Thoracic aorta (tissue), 2 donors: Measurements from ENCODE around the gene CARD16. TPM values are rescaled to one million over a fixed set of nuclear protein-coding genes. Genes with fewer than 3 reads are reported as not detected.

Experiments used
- ATAC-seq: fragments of 150-250 bp; one replicate; pipeline ENCODE4 v1.8.0; 2017; ENCODE audit warnings: low read depth; ENCODE audit not compliant: insufficient number of reproducible peaks, low FRiP score
- DNase-seq: peaks from one replicate; pipeline ENCODE4 v3.0.0-alpha.2; 2020; ENCODE audit warnings: low spot score
- H3K27ac ChIP-seq, 2 donors: fragments of 200-600 bp; sonication (generic); 1 replicate in 1 of 2; 2 replicates in 1 of 2; pipeline ENCODE4 v1.5.1; 2016; ENCODE audit warnings: mild to moderate bottlenecking in 2 of 2, moderate library complexity in 2 of 2
- H3K27me3 ChIP-seq: fragments of 200-600 bp; sonication (generic); replicated peaks from 2 replicates; pipeline ENCODE4 v1.6.0; 2016; ENCODE audit warnings: mild to moderate bottlenecking; ENCODE audit not compliant: insufficient read depth
- H3K36me3 ChIP-seq: fragments of 200-600 bp; sonication (generic); one replicate; pipeline ENCODE4 v1.5.1; 2016
- H3K4me1 ChIP-seq, 2 donors: fragments of 200-600 bp; sonication (generic); 1 replicate in 1 of 2; 2 replicates in 1 of 2; pipeline versions ENCODE4 v1.5.1 to v1.6.0; 2016; ENCODE audit warnings: low read depth in 2 of 2, mild to moderate bottlenecking in 1 of 2; ENCODE audit not compliant: control insufficient read depth in 1 of 2
- H3K4me3 ChIP-seq: fragments of 200-600 bp; sonication (generic); 2 replicates; pipeline ENCODE4 v1.5.1; 2016; ENCODE audit warnings: mild to moderate bottlenecking
- H3K9me3 ChIP-seq: fragments of 200-600 bp; sonication (generic); 2 replicates; pipeline ENCODE4 v1.5.1; 2016
- total RNA-seq, 2 donors: library from RNA; depleted of rRNA; stranded (reverse); fragments of >200 nt; gene quantifications; one replicate each; pipeline versions ENCODE4 v1.1.0 to v1.2.3, GENCODE V29; 2016
- TF ChIP-seq, protein P1 (sequence below): fragments of 200-600 bp; sonication (generic); IDR thresholded peaks from one replicate; pipeline ENCODE4 v1.5.1; 2019; ENCODE audit warnings: antibody characterized with exemption

The CARD16 gene
- total RNA-seq, 2 donors from 2014 or later: 0.81 to 13.5 TPM

DNA sequence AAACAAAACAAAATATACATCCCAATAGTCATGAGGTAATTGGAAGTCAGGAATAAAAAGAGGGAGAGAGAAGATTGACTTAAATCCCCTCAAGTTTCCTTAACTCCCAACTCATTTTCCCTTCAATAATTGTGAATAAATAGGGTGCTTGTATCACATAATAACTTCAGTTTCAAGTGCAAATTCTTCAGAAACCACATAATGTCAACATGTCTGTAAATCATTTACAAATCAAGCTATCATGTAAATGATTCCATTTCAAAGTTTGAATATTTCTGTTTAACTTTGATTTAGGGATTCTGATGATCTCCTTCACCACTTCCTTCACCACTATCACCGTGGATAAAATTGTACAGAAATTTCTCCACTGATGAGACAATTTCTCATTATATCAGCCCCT, 45.4 kb downstream of the CARD16 start:
- no peaks in the 10 kb centered on the region for H3K9me3 ChIP-seq
- no peak overlapping the region for H3K27ac ChIP-seq
- H3K36me3 ChIP-seq: no peaks in the 10 kb centered on the region
- H3K4me1 ChIP-seq: no peaks in the 10 kb centered on the region
- H3K27me3 ChIP-seq: no peaks in the 10 kb centered on the region
- ATAC-seq (no peak), DNase-seq (no peak)
- no peak overlapping the region for H3K4me3 ChIP-seq
- TF ChIP-seq, protein P1, sequence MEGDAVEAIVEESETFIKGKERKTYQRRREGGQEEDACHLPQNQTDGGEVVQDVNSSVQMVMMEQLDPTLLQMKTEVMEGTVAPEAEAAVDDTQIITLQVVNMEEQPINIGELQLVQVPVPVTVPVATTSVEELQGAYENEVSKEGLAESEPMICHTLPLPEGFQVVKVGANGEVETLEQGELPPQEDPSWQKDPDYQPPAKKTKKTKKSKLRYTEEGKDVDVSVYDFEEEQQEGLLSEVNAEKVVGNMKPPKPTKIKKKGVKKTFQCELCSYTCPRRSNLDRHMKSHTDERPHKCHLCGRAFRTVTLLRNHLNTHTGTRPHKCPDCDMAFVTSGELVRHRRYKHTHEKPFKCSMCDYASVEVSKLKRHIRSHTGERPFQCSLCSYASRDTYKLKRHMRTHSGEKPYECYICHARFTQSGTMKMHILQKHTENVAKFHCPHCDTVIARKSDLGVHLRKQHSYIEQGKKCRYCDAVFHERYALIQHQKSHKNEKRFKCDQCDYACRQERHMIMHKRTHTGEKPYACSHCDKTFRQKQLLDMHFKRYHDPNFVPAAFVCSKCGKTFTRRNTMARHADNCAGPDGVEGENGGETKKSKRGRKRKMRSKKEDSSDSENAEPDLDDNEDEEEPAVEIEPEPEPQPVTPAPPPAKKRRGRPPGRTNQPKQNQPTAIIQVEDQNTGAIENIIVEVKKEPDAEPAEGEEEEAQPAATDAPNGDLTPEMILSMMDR: no peak

DNA sequence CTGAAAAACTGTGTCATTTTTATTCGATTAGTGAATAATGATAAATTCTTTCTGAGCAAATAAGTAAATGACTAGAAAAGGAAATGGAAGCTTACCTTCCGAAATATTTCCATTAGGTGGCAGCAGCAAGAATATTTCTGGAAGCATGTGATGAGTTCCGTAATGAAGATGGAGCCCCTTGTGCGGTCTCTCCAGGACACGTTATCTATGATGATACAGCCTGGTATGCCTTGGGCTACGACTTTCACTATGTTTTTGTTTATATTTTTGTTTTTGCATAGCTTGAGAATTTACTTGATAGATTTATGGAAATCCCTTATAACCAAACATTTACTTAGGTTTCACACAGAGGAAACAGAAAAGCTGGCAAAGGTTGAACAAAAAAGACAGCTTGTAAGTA, 47.8 kb downstream of the CARD16 start:
- Histone ChIP-seq H3K4me3 (no peak overlapping the region), H3K4me1 (no peaks in the 10 kb centered on the region), H3K27ac (no peak overlapping the region), H3K9me3 (no peaks in the 10 kb centered on the region), H3K27me3 (no peaks in the 10 kb centered on the region), H3K36me3 (no peaks in the 10 kb centered on the region)
- TF ChIP-seq, protein P1: no peak
- no peak for ATAC-seq
- no peak for DNase-seq

DNA sequence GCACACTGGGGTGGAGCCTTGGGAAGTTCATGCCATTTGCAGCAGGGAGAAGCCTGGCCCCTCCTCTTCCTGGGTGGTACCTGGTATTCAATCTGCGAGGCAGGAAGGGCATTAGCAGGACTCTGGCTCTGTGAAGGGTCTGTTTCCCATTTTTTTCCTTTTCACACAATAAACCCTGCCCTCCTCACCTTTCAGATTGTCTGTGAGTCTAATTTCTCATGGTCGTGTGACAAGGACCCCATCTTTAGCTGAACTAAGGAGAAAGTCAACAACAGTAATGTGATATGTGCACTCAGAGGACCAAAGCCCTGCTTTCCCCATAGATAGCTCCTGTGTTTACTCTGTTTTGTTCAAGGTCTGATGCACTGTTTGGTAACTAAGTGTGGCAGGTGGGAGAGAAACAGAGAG, 50.1 kb downstream of the CARD16 start:
- no peak for DNase-seq
- Histone ChIP-seq H3K4me1 (no peaks in the 10 kb centered on the region), H3K27ac (no peak overlapping the region), H3K4me3 (no peak overlapping the region), H3K36me3 (no peaks in the 10 kb centered on the region), H3K9me3 (no peaks in the 10 kb centered on the region), H3K27me3 (no peaks in the 10 kb centered on the region)
- ATAC-seq: no peak
- TF ChIP-seq, protein P1: no peak

DNA sequence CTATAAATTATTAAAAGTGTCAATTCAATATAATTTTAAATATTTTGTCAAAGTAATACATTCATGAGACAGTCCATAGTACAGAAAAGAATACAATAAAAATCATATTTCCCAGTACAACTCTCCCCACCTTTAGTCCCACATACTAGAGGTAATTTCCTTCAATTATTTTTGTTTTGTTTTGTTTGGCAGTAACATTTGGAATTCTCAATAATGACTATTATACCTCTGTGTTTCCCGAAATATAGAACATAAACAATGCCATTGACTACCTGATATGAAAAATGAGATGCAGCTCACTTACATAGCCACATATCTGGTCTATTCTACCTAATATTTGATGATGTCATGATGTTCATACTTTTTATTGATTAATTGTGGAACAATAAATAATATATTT, 52.4 kb downstream of the CARD16 start:
- Histone ChIP-seq H3K4me3 (no peak overlapping the region), H3K36me3 (no peaks in the 10 kb centered on the region), H3K4me1 (no peaks in the 10 kb centered on the region), H3K27me3 (no peaks in the 10 kb centered on the region), H3K27ac (no peak overlapping the region), H3K9me3 (peaks cover 4% of the 10 kb centered on the region)
- TF ChIP-seq, protein P1: no peak
- DNase-seq (no peak), ATAC-seq (no peak)

DNA sequence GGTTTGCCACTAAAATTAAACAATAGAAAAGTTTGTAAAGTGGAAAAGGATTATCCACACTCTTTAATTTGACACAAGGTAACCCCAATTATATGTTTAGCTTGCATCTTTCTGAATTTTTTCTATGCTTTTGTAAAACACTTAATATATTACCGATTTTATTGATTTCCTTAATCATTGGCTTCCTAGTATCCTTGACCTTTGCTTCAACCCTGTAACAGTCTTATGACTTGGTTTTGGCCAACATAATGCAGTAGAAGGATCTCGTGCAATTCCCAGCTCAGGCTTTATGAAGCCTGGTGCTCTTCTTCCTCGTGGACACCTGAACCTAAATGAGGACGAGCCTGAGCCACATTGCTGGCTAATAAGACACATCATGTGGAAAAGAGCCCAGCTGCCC, 53.1 kb downstream of the CARD16 start:
- Histone ChIP-seq H3K4me1 (no peaks in the 10 kb centered on the region), H3K27ac (no peak overlapping the region), H3K9me3 (peaks cover 4% of the 10 kb centered on the region), H3K27me3 (no peaks in the 10 kb centered on the region), H3K4me3 (no peak overlapping the region), H3K36me3 (no peaks in the 10 kb centered on the region)
- DNase-seq: no peak
- TF ChIP-seq, protein P1: no peak
- no peak for ATAC-seq

Other genes starting within 250 kb of the CARD16 start
- 1 to 10 TPM; 4.7 to 7.8 TPM for gene CASP12, start 146.9 kb downstream of the CARD16 start, total RNA-seq
- 100 to 1,000 TPM in 1 of 2 donors, 10 to 100 TPM in 1; 72.7 to 199 TPM for gene CASP4, start 76.8 kb downstream of the CARD16 start, total RNA-seq
- 1 to 10 TPM in 1 of 2 donors, not detected in 1; 4.0 TPM for gene CASP5, start 22.2 kb downstream of the CARD16 start, total RNA-seq
- 10 to 100 TPM in 1 of 2 donors, 1 to 10 TPM in 1; 9.1 to 10.1 TPM for gene CASP1, start 10.2 kb downstream of the CARD16 start, total RNA-seq
- not detected for gene CARD18, start 94.4 kb upstream of the CARD16 start, total RNA-seq